Endodermal cell (in vitro differentiated cells): ENCODE data around the gene MEOX2. TPM values are rescaled to one million over a fixed set of nuclear protein-coding genes. Genes with fewer than 3 reads are reported as not detected.

Experiments used
- DNase-seq: peaks from one replicate; pipeline ENCODE4 v3.0.0-alpha.2; 2017
- H3K27ac ChIP-seq: 2 replicates; pipeline ENCODE4 v1.5.1; 2013; ENCODE audit warnings: mild to moderate bottlenecking, low read depth, low read length, moderate library complexity
- H3K27me3 ChIP-seq: 2 replicates; pipeline ENCODE4 v1.6.1; 2013; ENCODE audit warnings: mild to moderate bottlenecking, low read length, moderate library complexity; ENCODE audit not compliant: insufficient read depth, control insufficient read depth, poor library complexity, severe bottlenecking
- H3K36me3 ChIP-seq: 2 replicates; pipeline ENCODE4 v1.7.0; 2013; ENCODE audit warnings: mild to moderate bottlenecking, low read length, moderate library complexity; ENCODE audit not compliant: control insufficient read depth, insufficient read depth
- H3K4me1 ChIP-seq: one replicate; pipeline ENCODE4 v1.7.0; 2013; ENCODE audit warnings: low read length; ENCODE audit not compliant: control insufficient read depth, insufficient read depth
- H3K4me3 ChIP-seq: 2 replicates; pipeline ENCODE4 v1.5.1; 2013; ENCODE audit warnings: mild to moderate bottlenecking, low read length, moderate library complexity
- H3K9ac ChIP-seq: 2 replicates; pipeline ENCODE4 v1.6.1; 2013; ENCODE audit warnings: mild to moderate bottlenecking, low read length, moderate library complexity; ENCODE audit not compliant: poor library complexity, severe bottlenecking; ENCODE audit errors: extremely low read depth
- H3K9me3 ChIP-seq: 2 replicates; pipeline ENCODE4 v1.6.1; 2013; ENCODE audit warnings: mild to moderate bottlenecking, low read length, moderate library complexity; ENCODE audit not compliant: control insufficient read depth
- H3K27ac Mint-ChIP-seq: 2 replicates; pipeline ENCODE4 v1.8.0; 2020; ENCODE audit warnings: mixed read lengths
- H3K27me3 Mint-ChIP-seq: 2 replicates; pipeline ENCODE4 v1.8.0; 2021; ENCODE audit warnings: mild to moderate bottlenecking, mixed read lengths; ENCODE audit not compliant: insufficient read depth
- H3K36me3 Mint-ChIP-seq: 2 replicates; pipeline ENCODE4 v1.8.0; 2020; ENCODE audit warnings: low read depth, mixed read lengths
- H3K4me1 Mint-ChIP-seq: 2 replicates; pipeline ENCODE4 v1.8.0; 2020; ENCODE audit warnings: mixed read lengths
- H3K4me3 Mint-ChIP-seq: 2 replicates; pipeline ENCODE4 v1.8.0; 2020; ENCODE audit warnings: mild to moderate bottlenecking, moderate library complexity, mixed read lengths
- H3K9me3 Mint-ChIP-seq: 2 replicates; pipeline ENCODE4 v1.8.0; 2020; ENCODE audit warnings: mild to moderate bottlenecking, mixed read lengths
- CTCF ChIP-seq: fragments of 200-600 bp; sonication (generic); conservative IDR thresholded peaks from 2 replicates; pipeline ENCODE4 v1.5.0; 2021; ENCODE audit warnings: antibody characterized with exemption, mild to moderate bottlenecking
- WGBS, 2 experiments: methylation state at CpG; one replicate each; pipeline versions ENCODE4 v1.1.5 to v1.1.7; 2013; ENCODE audit warnings: missing lambda C conversion rate in 2 of 2, mixed read lengths in 1 of 2; ENCODE audit not compliant: insufficient coverage in 1 of 2, insufficient read length in 1 of 2; 5-methylcytosine and 5-hydroxymethylcytosine counted together
- total RNA-seq, 2 donors: library from RNA; stranded (reverse); fragmentation: NEBNext Ultra II Directional in 1 of 2; extraction: Animal tissue kit (Norgen Biotek cat#: 25700) in 1 of 2; gene quantifications; 2 replicates in 1 of 2; 3 replicates in 1 of 2; pipeline ENCODE4 v1.2.1, GENCODE V29; 2021

The MEOX2 gene
- total RNA-seq, 2 donors from 2014 or later, result not detected

GRCh38 chr7:15618275-15618674, 68.2 kb downstream of the MEOX2 start:
- Mint-ChIP-seq H3K36me3 (no peaks in the 10 kb centered on the region), H3K4me3 (no peak overlapping the region), H3K27ac (no peak overlapping the region), H3K4me1 (no peaks in the 10 kb centered on the region), H3K27me3 (no peaks in the 10 kb centered on the region), H3K9me3 (no peaks in the 10 kb centered on the region)
- Histone ChIP-seq H3K4me1 (no peaks in the 10 kb centered on the region), H3K36me3 (no peaks in the 10 kb centered on the region), H3K9me3 (no peaks in the 10 kb centered on the region), H3K4me3 (no peak overlapping the region), H3K27ac (no peak overlapping the region), H3K9ac (no peak overlapping the region), H3K27me3 (no peaks in the 10 kb centered on the region)
- WGBS, 2 experiments, result no CpG with 5 or more reads among the region's 2 CpGs
- no peak for DNase-seq
- TF ChIP-seq CTCF, result no peak

- peaks cover 3% of the 10 kb centered on the region for H3K4me1 Mint-ChIP-seq
- no peaks in the 10 kb centered on the region for H3K36me3 Mint-ChIP-seq
- Histone ChIP-seq H3K4me3 (no peak overlapping the region), H3K4me1 (no peaks in the 10 kb centered on the region), H3K36me3 (no peaks in the 10 kb centered on the region), H3K9me3 (no peaks in the 10 kb centered on the region), H3K9ac (no peak overlapping the region), H3K27me3 (no peaks in the 10 kb centered on the region), H3K27ac (no peak overlapping the region)
- DNase-seq, result no peak
- no peaks in the 10 kb centered on the region for H3K27me3 Mint-ChIP-seq
- no peaks in the 10 kb centered on the region for H3K9me3 Mint-ChIP-seq
- no peak overlapping the region for H3K4me3 Mint-ChIP-seq
- H3K27ac Mint-ChIP-seq, result no peak overlapping the region
- WGBS, 2 experiments, result 84 to 87% methylated on average over 4 to 8 of the region's 8 CpGs
- TF ChIP-seq CTCF, result no peak
Observed at GRCh38 chr7:15612205-15612604, 74.3 kb downstream of the MEOX2 start.

- TF ChIP-seq CTCF, result no peak
- H3K4me3 ChIP-seq, result no peak overlapping the region
- Mint-ChIP-seq H3K27ac (no peak overlapping the region), H3K27me3 (no peaks in the 10 kb centered on the region), H3K4me1 (peaks cover 3% of the 10 kb centered on the region), H3K36me3 (no peaks in the 10 kb centered on the region), H3K9me3 (no peaks in the 10 kb centered on the region), H3K4me3 (no peak overlapping the region)
- no peak overlapping the region for H3K9ac ChIP-seq
- H3K4me1 ChIP-seq, result no peaks in the 10 kb centered on the region
- 67 to 89% methylated on average over 1 to 2 of the region's 2 CpGs for WGBS, 2 experiments
- no peak overlapping the region for H3K27ac ChIP-seq
- H3K36me3 ChIP-seq, result no peaks in the 10 kb centered on the region
- no peaks in the 10 kb centered on the region for H3K27me3 ChIP-seq
- DNase-seq, result no peak
- H3K9me3 ChIP-seq, result no peaks in the 10 kb centered on the region
Observed at GRCh38 chr7:15610503-15610902, 76.0 kb downstream of the MEOX2 start.
